Muscle of back (tissue), 11 donors: ENCODE measurements around the gene SPESP1. TPM values are rescaled to one million over a fixed set of nuclear protein-coding genes. Genes with fewer than 3 reads are reported as not detected.

Experiments used
- DNase-seq, 3 donors: peaks; one replicate each; pipeline versions ENCODE4 v3.0.0 to v3.0.0-alpha.2; 2013
- polyA plus RNA-seq, 10 donors: library from polyadenylated mRNA; unstranded; fragments of 120-200 nt; gene quantifications; one replicate each; pipeline ENCODE4 v1.2.1, GENCODE V29; 2013; ENCODE audit not compliant: insufficient read length in 10 of 10

Gene SPESP1
- polyA plus RNA-seq, 10 donors: 1.6 to 6.0 (median 2.6) TPM

GRCh38 chr15:68990231-68990991, 60.1 kb downstream of the SPESP1 start:
- DNase-seq: no peak

GRCh38 chr15:68990992-68991500, 60.7 kb downstream of the SPESP1 start:
- DNase-seq: no peak

- DNase-seq: no peak
Measured at GRCh38 chr15:68991723-68992122, 61.4 kb downstream of the SPESP1 start.

GRCh38 chr15:68992696-68993095, 62.4 kb downstream of the SPESP1 start:
- no peak for DNase-seq

GRCh38 chr15:68993276-68993675, 63.0 kb downstream of the SPESP1 start:
- DNase-seq: no peak

- DNase-seq: no peak
Measured at GRCh38 chr15:68994149-68994548, 63.8 kb downstream of the SPESP1 start.

- no peak for DNase-seq
Measured at GRCh38 chr15:68994981-68995761, 64.8 kb downstream of the SPESP1 start.

Other genes with a start within 250 kb of the SPESP1 start
- gene ANP32A, start 109.6 kb upstream of the SPESP1 start, polyA plus RNA-seq: 100 to 1,000 TPM; 155 to 212 (median 171) TPM
- gene NOX5, start 84.2 kb downstream of the SPESP1 start, polyA plus RNA-seq: under 1 TPM; 0.11 to 0.52 (median 0.24) TPM
- 10 to 100 TPM; 30.0 to 44.4 (median 38.3) TPM for gene GLCE, start 230.1 kb downstream of the SPESP1 start, polyA plus RNA-seq